ENCODE measurements around the gene ARMC5.

- no peak for TF ChIP-seq CTCF (IDR thresholded peaks at IDR 0.05)
- TF ChIP-seq POLR2A (IDR thresholded peaks at IDR 0.05): no peak
These were observed 29.5 kb upstream of the ARMC5 start for GRCh38 chr16:31429796-31430195.

Measured in body of pancreas (tissue), 4 donors.